ENCODE results near the gene LRPAP1. TPM values are rescaled to one million over a fixed set of nuclear protein-coding genes. Genes with fewer than 3 reads are reported as not detected.

LRPAP1 gene
- total RNA-seq, 1 experiment from 2014 or later: 109 TPM

DNA sequence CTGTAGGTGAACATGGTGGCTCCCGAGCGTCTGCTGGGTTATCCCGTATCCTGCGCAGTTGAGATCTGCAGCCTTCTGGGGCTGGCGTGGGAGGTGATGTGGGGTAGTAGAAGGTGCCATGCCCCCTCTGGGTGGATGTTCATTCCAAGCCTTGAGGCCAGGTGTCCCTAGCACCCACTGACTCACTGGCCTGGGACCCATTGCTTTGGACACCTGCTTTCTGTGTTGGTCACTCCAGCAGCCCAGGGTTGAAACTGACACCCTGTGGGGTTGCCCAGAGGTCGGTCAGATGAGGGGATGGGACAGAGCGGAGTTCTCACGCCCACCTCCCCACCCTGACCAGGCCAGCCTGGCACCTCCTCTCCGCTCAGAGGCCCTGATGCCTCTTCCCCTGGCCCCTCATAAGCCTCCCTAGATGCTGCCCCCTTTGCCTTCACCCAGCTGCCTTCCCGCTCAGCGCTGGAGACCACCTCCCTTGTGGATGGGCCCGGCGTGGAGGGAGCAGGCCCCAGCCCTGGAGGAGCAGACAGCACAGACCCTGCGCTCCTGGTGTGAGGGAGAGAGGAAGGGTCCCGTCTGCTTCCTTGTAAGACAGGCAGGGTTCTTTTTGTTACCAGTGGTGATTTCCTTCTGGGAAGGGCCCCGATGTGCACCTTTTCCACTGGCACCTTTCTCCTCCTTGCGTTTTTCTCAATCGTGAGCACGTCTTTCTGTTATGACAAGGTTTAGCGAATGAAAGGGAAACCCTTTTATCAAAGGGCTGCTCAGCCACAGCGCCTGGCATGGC is 67.1 kb downstream of the LRPAP1 start:
- no peak overlapping the region for H2AFZ ChIP-seq (ENCODE audit: low read depth, low read length, poor library complexity, severe bottlenecking)
- CTCF ChIA-PET: no interaction called here
- no peaks in the 10 kb centered on the region for H3K9me2 ChIP-seq (ENCODE audit: insufficient read depth)

More for the DNA sequence above, 67.1 kb downstream of the LRPAP1 start:
- POLR2A ChIA-PET: no interaction called here
- intact Hi-C loops (cut with micrococcal nuclease): no loop called here
- no peak overlapping the region for H3K4me3 ChIP-seq (replicated peaks in 1 of 2; ENCODE audit: low read depth in 1 of 2, low read length in 2 of 2)
- no peak for DNase-seq (ENCODE audit: low read depth, low spot score)
- no peaks in the 10 kb centered on the region for H3K79me2 ChIP-seq (ENCODE audit: insufficient read depth, low read length)
- RAD21 ChIA-PET (ENCODE audit: low non-redundant PET in 1 of 2, low total read pairs in 2 of 2, uncharacterized antibody in 2 of 2, unreplicated experiment in 2 of 2): no interaction called here
- no peak overlapping the region for H3K9ac ChIP-seq (ENCODE audit: low read length)
- H3K4me2 ChIP-seq (ENCODE audit: low read length): no peak overlapping the region
- BruUV-seq (replicated peaks): no TSS peak
- H3K9me3 ChIP-seq (ENCODE audit: control insufficient read depth in 1 of 2, insufficient read depth in 1 of 2, low read depth in 1 of 2, low read length in 2 of 2): peaks cover 0 to 5% of the 10 kb centered on the region in 2 experiments; a peak in 1 of 4 replicates
- H3K27me3 ChIP-seq (ENCODE audit: insufficient read depth, low read length): no peaks in the 10 kb centered on the region
- no peak for ATAC-seq
- H4K20me1 ChIP-seq (ENCODE audit: insufficient read depth): no peaks in the 10 kb centered on the region
- TF ChIP-seq CBX3 (IDR thresholded peaks at IDR 0.05; ENCODE audit: low read depth) (no peak), EZH2 (IDR thresholded peaks at IDR 0.05) (no peak), TCF7L2 (IDR thresholded peaks at IDR 0.05; ENCODE audit: borderline replicate concordance, extremely low read depth, insufficient read depth, insufficient read length) (no peak), YY1 (IDR thresholded peaks at IDR 0.05; ENCODE audit: extremely low read depth, insufficient replicate concordance, low read depth, low read length) (no peak), SP1 (IDR thresholded peaks at IDR 0.05; ENCODE audit: low read depth) (no peak), EGR1 (IDR thresholded peaks at IDR 0.05; ENCODE audit: low read depth) (no peak), SIN3A (IDR thresholded peaks at IDR 0.05; ENCODE audit: low read depth) (no peak), RAD21 (IDR thresholded peaks at IDR 0.05; ENCODE audit: low read depth) (no peak), JUND (IDR thresholded peaks at IDR 0.05) (no peak), POLR2AphosphoS5 (IDR thresholded peaks at IDR 0.05; ENCODE audit: low read depth, low read length) (no peak), ELF1 (IDR thresholded peaks at IDR 0.05; ENCODE audit: borderline replicate concordance, low read depth) (no peak), FOSL1 (IDR thresholded peaks at IDR 0.05; ENCODE audit: low read depth) (no peak), EZH2phosphoT487 (IDR thresholded peaks at IDR 0.05; ENCODE audit: borderline replicate concordance) (no peak), ZFX (IDR thresholded peaks at IDR 0.05) (no peak)
- TF ChIP-seq, protein P1, sequence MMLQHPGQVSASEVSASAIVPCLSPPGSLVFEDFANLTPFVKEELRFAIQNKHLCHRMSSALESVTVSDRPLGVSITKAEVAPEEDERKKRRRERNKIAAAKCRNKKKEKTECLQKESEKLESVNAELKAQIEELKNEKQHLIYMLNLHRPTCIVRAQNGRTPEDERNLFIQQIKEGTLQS (IDR thresholded peaks at IDR 0.05): no peak
- TF ChIP-seq, protein P2, sequence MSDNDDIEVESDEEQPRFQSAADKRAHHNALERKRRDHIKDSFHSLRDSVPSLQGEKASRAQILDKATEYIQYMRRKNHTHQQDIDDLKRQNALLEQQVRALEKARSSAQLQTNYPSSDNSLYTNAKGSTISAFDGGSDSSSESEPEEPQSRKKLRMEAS (IDR thresholded peaks at IDR 0.05): no peak
- TF ChIP-seq, protein P3, sequence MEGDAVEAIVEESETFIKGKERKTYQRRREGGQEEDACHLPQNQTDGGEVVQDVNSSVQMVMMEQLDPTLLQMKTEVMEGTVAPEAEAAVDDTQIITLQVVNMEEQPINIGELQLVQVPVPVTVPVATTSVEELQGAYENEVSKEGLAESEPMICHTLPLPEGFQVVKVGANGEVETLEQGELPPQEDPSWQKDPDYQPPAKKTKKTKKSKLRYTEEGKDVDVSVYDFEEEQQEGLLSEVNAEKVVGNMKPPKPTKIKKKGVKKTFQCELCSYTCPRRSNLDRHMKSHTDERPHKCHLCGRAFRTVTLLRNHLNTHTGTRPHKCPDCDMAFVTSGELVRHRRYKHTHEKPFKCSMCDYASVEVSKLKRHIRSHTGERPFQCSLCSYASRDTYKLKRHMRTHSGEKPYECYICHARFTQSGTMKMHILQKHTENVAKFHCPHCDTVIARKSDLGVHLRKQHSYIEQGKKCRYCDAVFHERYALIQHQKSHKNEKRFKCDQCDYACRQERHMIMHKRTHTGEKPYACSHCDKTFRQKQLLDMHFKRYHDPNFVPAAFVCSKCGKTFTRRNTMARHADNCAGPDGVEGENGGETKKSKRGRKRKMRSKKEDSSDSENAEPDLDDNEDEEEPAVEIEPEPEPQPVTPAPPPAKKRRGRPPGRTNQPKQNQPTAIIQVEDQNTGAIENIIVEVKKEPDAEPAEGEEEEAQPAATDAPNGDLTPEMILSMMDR (IDR thresholded peaks at IDR 0.05 in 2 of 3, conservative IDR thresholded peaks at IDR 0.05 in 1 of 3; ENCODE audit: borderline replicate concordance in 1 of 3, insufficient read depth in 1 of 3, low read depth in 2 of 3, low read length in 2 of 3): no peak
- TF ChIP-seq, protein P4, sequence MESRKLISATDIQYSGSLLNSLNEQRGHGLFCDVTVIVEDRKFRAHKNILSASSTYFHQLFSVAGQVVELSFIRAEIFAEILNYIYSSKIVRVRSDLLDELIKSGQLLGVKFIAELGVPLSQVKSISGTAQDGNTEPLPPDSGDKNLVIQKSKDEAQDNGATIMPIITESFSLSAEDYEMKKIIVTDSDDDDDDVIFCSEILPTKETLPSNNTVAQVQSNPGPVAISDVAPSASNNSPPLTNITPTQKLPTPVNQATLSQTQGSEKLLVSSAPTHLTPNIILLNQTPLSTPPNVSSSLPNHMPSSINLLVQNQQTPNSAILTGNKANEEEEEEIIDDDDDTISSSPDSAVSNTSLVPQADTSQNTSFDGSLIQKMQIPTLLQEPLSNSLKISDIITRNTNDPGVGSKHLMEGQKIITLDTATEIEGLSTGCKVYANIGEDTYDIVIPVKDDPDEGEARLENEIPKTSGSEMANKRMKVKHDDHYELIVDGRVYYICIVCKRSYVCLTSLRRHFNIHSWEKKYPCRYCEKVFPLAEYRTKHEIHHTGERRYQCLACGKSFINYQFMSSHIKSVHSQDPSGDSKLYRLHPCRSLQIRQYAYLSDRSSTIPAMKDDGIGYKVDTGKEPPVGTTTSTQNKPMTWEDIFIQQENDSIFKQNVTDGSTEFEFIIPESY (IDR thresholded peaks at IDR 0.05; ENCODE audit: extremely low read depth, insufficient replicate concordance, low read length): no peak
- TF ChIP-seq, protein P5, sequence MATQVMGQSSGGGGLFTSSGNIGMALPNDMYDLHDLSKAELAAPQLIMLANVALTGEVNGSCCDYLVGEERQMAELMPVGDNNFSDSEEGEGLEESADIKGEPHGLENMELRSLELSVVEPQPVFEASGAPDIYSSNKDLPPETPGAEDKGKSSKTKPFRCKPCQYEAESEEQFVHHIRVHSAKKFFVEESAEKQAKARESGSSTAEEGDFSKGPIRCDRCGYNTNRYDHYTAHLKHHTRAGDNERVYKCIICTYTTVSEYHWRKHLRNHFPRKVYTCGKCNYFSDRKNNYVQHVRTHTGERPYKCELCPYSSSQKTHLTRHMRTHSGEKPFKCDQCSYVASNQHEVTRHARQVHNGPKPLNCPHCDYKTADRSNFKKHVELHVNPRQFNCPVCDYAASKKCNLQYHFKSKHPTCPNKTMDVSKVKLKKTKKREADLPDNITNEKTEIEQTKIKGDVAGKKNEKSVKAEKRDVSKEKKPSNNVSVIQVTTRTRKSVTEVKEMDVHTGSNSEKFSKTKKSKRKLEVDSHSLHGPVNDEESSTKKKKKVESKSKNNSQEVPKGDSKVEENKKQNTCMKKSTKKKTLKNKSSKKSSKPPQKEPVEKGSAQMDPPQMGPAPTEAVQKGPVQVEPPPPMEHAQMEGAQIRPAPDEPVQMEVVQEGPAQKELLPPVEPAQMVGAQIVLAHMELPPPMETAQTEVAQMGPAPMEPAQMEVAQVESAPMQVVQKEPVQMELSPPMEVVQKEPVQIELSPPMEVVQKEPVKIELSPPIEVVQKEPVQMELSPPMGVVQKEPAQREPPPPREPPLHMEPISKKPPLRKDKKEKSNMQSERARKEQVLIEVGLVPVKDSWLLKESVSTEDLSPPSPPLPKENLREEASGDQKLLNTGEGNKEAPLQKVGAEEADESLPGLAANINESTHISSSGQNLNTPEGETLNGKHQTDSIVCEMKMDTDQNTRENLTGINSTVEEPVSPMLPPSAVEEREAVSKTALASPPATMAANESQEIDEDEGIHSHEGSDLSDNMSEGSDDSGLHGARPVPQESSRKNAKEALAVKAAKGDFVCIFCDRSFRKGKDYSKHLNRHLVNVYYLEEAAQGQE (IDR thresholded peaks at IDR 0.05; ENCODE audit: low read depth): no peak
- peaks cover 4 to 10% of the 10 kb centered on the region in 2 experiments; a peak in 2 of 4 replicates for H3K4me1 ChIP-seq (ENCODE audit: control insufficient read depth in 1 of 2, insufficient read depth in 2 of 2, low read length in 2 of 2)
- no peak overlapping the region for H3K27ac ChIP-seq (ENCODE audit: low read depth, low read length)
- no peaks in the 10 kb centered on the region for H3K36me3 ChIP-seq (ENCODE audit: control insufficient read depth in 1 of 2, insufficient read depth in 2 of 2, low read length in 2 of 2)

Data from HCT116 (cell line).